Measurements from ENCODE around the gene B3GNT4. TPM values are rescaled to one million over a fixed set of nuclear protein-coding genes. Genes with fewer than 3 reads are reported as not detected.

Gene B3GNT4
- total and polyA plus RNA-seq, 2 of the 4 experiments (the other 2 are of a cell fraction), result 0.18 to 0.53 TPM

- Histone ChIP-seq H4K20me1 (ENCODE audit: insufficient read depth, low read length) (no peaks in the 10 kb centered on the region), H4K91ac (ENCODE audit: insufficient read depth, low read depth, low read length) (no peak overlapping the region), H2AK5ac (ENCODE audit: low read depth, low read length) (peak overlapping the region; percentile 27; the same call in 1 of the 2 replicates), H4K5ac (ENCODE audit: low read depth, low read length) (no peak overlapping the region), H3K27ac (ENCODE audit: insufficient read depth, low read length) (no peak overlapping the region), H4K8ac (ENCODE audit: low read depth in 2 of 2, low read length in 2 of 2) (no peak overlapping the region), H2BK15ac (ENCODE audit: low read depth, low read length) (no peak overlapping the region; the same call in 2 of the 3 replicates), H3K4me2 (ENCODE audit: low read depth, low read length) (no peak overlapping the region), H2AFZ (replicated peaks; ENCODE audit: low read length, poor library complexity) (no peak overlapping the region), H3K9me3 (ENCODE audit: control insufficient read depth, insufficient read depth, low read length) (peaks cover 2% of the 10 kb centered on the region; the same call in 1 of the 2 replicates), H2BK5ac (ENCODE audit: low read depth, low read length, poor library complexity, severe bottlenecking) (peak overlapping the region; percentile 18), H3K23ac (ENCODE audit: low read depth, low read length) (peak overlapping the region; percentile 6; the same call in 1 of the 2 replicates), H2BK120ac (ENCODE audit: low read depth, low read length) (peak overlapping the region; percentile 34; the same call in 1 of the 2 replicates), H3K4me1 (ENCODE audit: control insufficient read depth, insufficient read depth, low read length) (peaks cover 4% of the 10 kb centered on the region), H3K27me3 (ENCODE audit: control insufficient read depth, insufficient read depth, low read length) (no peaks in the 10 kb centered on the region), H3K56ac (ENCODE audit: extremely low read depth, insufficient read depth, low read length) (no peak overlapping the region), H3K14ac (replicated peaks; ENCODE audit: low read depth, low read length) (peak overlapping the region; percentile 58), H3K36me3 (ENCODE audit: control insufficient read depth, insufficient read depth, low read length) (no peaks in the 10 kb centered on the region), H3K9me1 (ENCODE audit: insufficient read depth, low read length) (0 out of 2 replicates have a peak, but pooled peaks cover 4% of the 10 kb centered on the region), H3K9ac (ENCODE audit: low read depth, low read length) (no peak overlapping the region), H3K18ac (ENCODE audit: low read depth, low read length) (peak overlapping the region; percentile 23; the same call in 1 of the 2 replicates), H3K4ac (ENCODE audit: low read depth, low read length) (no peak overlapping the region), H3K4me3 (ENCODE audit: insufficient read depth, low read depth, low read length) (no peak overlapping the region), H2AK9ac (replicated peaks; ENCODE audit: low read depth, low read length, poor library complexity) (no peak overlapping the region), H2BK20ac (ENCODE audit: low read depth, low read length) (peak overlapping the region; percentile 63; the same call in 1 of the 2 replicates), H3K79me1 (ENCODE audit: low read depth in 1 of 2, low read length in 2 of 2) (no peaks in the 10 kb centered on the region)
- intact Hi-C loops (cut with micrococcal nuclease), result no loop called here
- CTCF ChIA-PET, result no interaction called here
- TF ChIP-seq CEBPB (IDR thresholded peaks at IDR 0.05; ENCODE audit: low read depth, low read length) (no peak), RFX5 (IDR thresholded peaks at IDR 0.05; ENCODE audit: low read depth, low read length) (no peak), NFE2L2 (IDR thresholded peaks at IDR 0.05; ENCODE audit: low read depth, low read length) (no peak), RCOR1 (IDR thresholded peaks at IDR 0.05; ENCODE audit: insufficient replicate concordance, low read length) (no peak), RAD21 (IDR thresholded peaks at IDR 0.05; ENCODE audit: low read length) (no peak), MAFK (IDR thresholded peaks at IDR 0.05; ENCODE audit: low read depth, low read length) (no peak), USF2 (IDR thresholded peaks at IDR 0.05; ENCODE audit: low read depth, low read length) (no peak), CHD1 (IDR thresholded peaks at IDR 0.05; ENCODE audit: low read depth, low read length) (no peak), MXI1 (IDR thresholded peaks at IDR 0.05; ENCODE audit: borderline replicate concordance, low read depth, low read length) (no peak), MAZ (IDR thresholded peaks at IDR 0.05; ENCODE audit: borderline replicate concordance, low read depth, low read length) (no peak), POLR2A (IDR thresholded peaks at IDR 0.05; ENCODE audit: low read depth, low read length) (no peak), BHLHE40 (IDR thresholded peaks at IDR 0.05; ENCODE audit: low read depth, low read length) (no peak), CTCF (conservative IDR thresholded peaks at IDR 0.05; ENCODE audit: low read depth, low read length) (no peak), FOS (IDR thresholded peaks at IDR 0.05; ENCODE audit: low read depth, low read length) (no peak), SMC3 (IDR thresholded peaks at IDR 0.05; ENCODE audit: low read depth, low read length) (no peak)
- TF ChIP-seq, protein P1, sequence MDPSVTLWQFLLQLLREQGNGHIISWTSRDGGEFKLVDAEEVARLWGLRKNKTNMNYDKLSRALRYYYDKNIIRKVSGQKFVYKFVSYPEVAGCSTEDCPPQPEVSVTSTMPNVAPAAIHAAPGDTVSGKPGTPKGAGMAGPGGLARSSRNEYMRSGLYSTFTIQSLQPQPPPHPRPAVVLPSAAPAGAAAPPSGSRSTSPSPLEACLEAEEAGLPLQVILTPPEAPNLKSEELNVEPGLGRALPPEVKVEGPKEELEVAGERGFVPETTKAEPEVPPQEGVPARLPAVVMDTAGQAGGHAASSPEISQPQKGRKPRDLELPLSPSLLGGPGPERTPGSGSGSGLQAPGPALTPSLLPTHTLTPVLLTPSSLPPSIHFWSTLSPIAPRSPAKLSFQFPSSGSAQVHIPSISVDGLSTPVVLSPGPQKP (IDR thresholded peaks at IDR 0.05; ENCODE audit: borderline replicate concordance, low read depth, low read length), result no peak
- BruUV-seq (replicated peaks), result no TSS peak
- in situ Hi-C loops (cut with MboI; ENCODE audit: low sequenced_read_pairs), result no loop called here
- DNase-seq, result peak; percentile 19
- no peak for ATAC-seq (ENCODE audit: low read depth)
- no CpG with 5 or more reads among the region's 1 CpG for WGBS, 2 experiments (ENCODE audit: extremely low coverage in 2 of 2, insufficient read length in 1 of 2)
- dilution Hi-C loops (cut with HindIII; ENCODE audit: low sequenced_read_pairs, unreplicated experiment), result no loop called here
- POLR2A ChIA-PET (ENCODE audit: unreplicated experiment), result no interaction called here
These were observed 5.9 kb upstream of the B3GNT4 start for GRCh38 chr12:122197612-122197966.

All from IMR-90 (cell line).